Sciatic nerve (tissue), 2 donors: ENCODE data around the gene ASB18. TPM values are rescaled to one million over a fixed set of nuclear protein-coding genes. Genes with fewer than 3 reads are reported as not detected.

Experiments
- ATAC-seq: fragments of 200-7000 bp; cut with Tn5 transposase; one replicate; pipeline ENCODE4 v1.9.1; 2020; ENCODE audit warnings: mild to moderate bottlenecking, moderate library complexity
- DNase-seq: peaks from one replicate; pipeline ENCODE4 v3.0.0-alpha.2; 2020; ENCODE audit warnings: low spot score
- intact Hi-C: fragments of 100-400 bp; cut with DNase I; formaldehyde crosslinking; loops from one replicate; pipeline ENCODE4 v1.14.2; 2022
- total RNA-seq: library from RNA; stranded (reverse); fragmentation: NEBNext Ultra II Directional; extraction: Animal tissue kit (Norgen Biotek cat#: 25700); gene quantifications from one replicate; pipeline ENCODE4 v1.2.1, GENCODE V29; 2021
- donor health status: DM: no; HTN: no; CAD: no.
- donor health status: DM: no; HTN: no; CAD: no.

ASB18 gene
- total RNA-seq, 1 donor from 2014 or later, result not detected

GRCh38 chr2:236160366-236161081, 103.7 kb downstream of the ASB18 start:
- ATAC-seq, result no peak
- intact Hi-C loops, result loop anchor here (10.0 kb wide), 1 partner anchor 386 kb away; no protein-coding TSS in a partner anchor
- no peak for DNase-seq

- ATAC-seq (no peak), DNase-seq (no peak)
- intact Hi-C loops, result loop anchor here (10.0 kb wide), 1 partner anchor 385 kb away; no protein-coding TSS in a partner anchor
Observed at GRCh38 chr2:236159778-236160170, 104.4 kb downstream of the ASB18 start.

- no peak for ATAC-seq
- intact Hi-C loops, result no loop called here
- no peak for DNase-seq
Observed at GRCh38 chr2:236158969-236159777, 105.0 kb downstream of the ASB18 start.

- intact Hi-C loops, result no loop called here
- ATAC-seq (no peak), DNase-seq (no peak)
Observed at GRCh38 chr2:236157815-236158498, 106.2 kb downstream of the ASB18 start.

- DNase-seq (no peak), ATAC-seq (no peak)
Observed at GRCh38 chr2:236157366-236157765, 106.8 kb downstream of the ASB18 start.

GRCh38 chr2:236156860-236157194, 107.4 kb downstream of the ASB18 start:
- ATAC-seq (no peak), DNase-seq (no peak)
- intact Hi-C loops, result no loop called here

More at GRCh38 chr2:236157366-236157765, 106.8 kb downstream of the ASB18 start:
- intact Hi-C loops, result no loop called here

- intact Hi-C loops, result no loop called here
- no peak for ATAC-seq
- DNase-seq, result no peak
Observed at GRCh38 chr2:236156095-236156859, 107.9 kb downstream of the ASB18 start.

GRCh38 chr2:236155406-236155805, 108.8 kb downstream of the ASB18 start:
- no peak for DNase-seq
- ATAC-seq, result no peak
- intact Hi-C loops, result no loop called here

GRCh38 chr2:236146436-236146835, 117.8 kb downstream of the ASB18 start:
- no peak for DNase-seq
- intact Hi-C loops, result no loop called here

GRCh38 chr2:236143811-236144210, 120.4 kb downstream of the ASB18 start:
- no peak for DNase-seq
- intact Hi-C loops, result no loop called here
- ATAC-seq, result no peak

More at GRCh38 chr2:236146436-236146835, 117.8 kb downstream of the ASB18 start:
- no peak for ATAC-seq

Other genes starting within 250 kb of the ASB18 start
- not detected for gene GBX2, start 96.0 kb downstream of the ASB18 start, total RNA-seq